ENCODE results near the gene DGKI. TPM values are rescaled to one million over a fixed set of nuclear protein-coding genes. Genes with fewer than 3 reads are reported as not detected.

The DGKI gene
- total RNA-seq, 6 experiments from 2014 or later, result 1.2 to 2.2 (median 1.6) TPM

- H3K9me3 Mint-ChIP-seq, result no peaks in the 10 kb centered on the region
- peak overlapping the region; percentile 11; the same call in 1 of the 2 replicates for H3K27ac Mint-ChIP-seq
- peak overlapping the region; percentile 88 for H3K4me3 Mint-ChIP-seq
- peaks cover 23% of the 10 kb centered on the region for H3K4me1 Mint-ChIP-seq (ENCODE audit: low read depth)
- H3K36me3 Mint-ChIP-seq (ENCODE audit: low read depth), result no peaks in the 10 kb centered on the region
- no peak for TF ChIP-seq CTCF (IDR thresholded peaks at IDR 0.05)
- no peak for DNase-seq
- H3K27me3 Mint-ChIP-seq (ENCODE audit: insufficient read depth), result no peaks in the 10 kb centered on the region; the same call in 1 of the 2 replicates
Measured at GRCh38 chr7:137342828-137343261, 503.9 kb downstream of the DGKI start.

GRCh38 chr7:137342265-137342664, 504.5 kb downstream of the DGKI start:
- no peaks in the 10 kb centered on the region for H3K9me3 Mint-ChIP-seq
- H3K4me1 Mint-ChIP-seq (ENCODE audit: low read depth), result peaks cover 23% of the 10 kb centered on the region
- H3K27me3 Mint-ChIP-seq (ENCODE audit: insufficient read depth), result no peaks in the 10 kb centered on the region; the same call in 1 of the 2 replicates
- no peaks in the 10 kb centered on the region for H3K36me3 Mint-ChIP-seq (ENCODE audit: low read depth)
- H3K27ac Mint-ChIP-seq, result peak overlapping the region; percentile 8; the same call in 1 of the 2 replicates
- H3K4me3 Mint-ChIP-seq, result peak overlapping the region; percentile 88
- DNase-seq, result no peak
- no peak for TF ChIP-seq CTCF (IDR thresholded peaks at IDR 0.05)

- Mint-ChIP-seq H3K36me3 (ENCODE audit: low read depth) (no peaks in the 10 kb centered on the region), H3K27me3 (ENCODE audit: insufficient read depth) (no peaks in the 10 kb centered on the region), H3K27ac (no peak overlapping the region), H3K4me1 (ENCODE audit: low read depth) (peaks cover 16% of the 10 kb centered on the region), H3K9me3 (no peaks in the 10 kb centered on the region), H3K4me3 (no peak overlapping the region)
- no peak for DNase-seq
- TF ChIP-seq CTCF (IDR thresholded peaks at IDR 0.05), result peak; percentile 58
Measured at GRCh38 chr7:137337902-137338301, 508.9 kb downstream of the DGKI start.

- TF ChIP-seq CTCF (IDR thresholded peaks at IDR 0.05), result no peak
- Mint-ChIP-seq H3K27ac (no peak overlapping the region), H3K4me3 (no peak overlapping the region), H3K9me3 (no peaks in the 10 kb centered on the region), H3K27me3 (ENCODE audit: insufficient read depth) (no peaks in the 10 kb centered on the region), H3K36me3 (ENCODE audit: low read depth) (no peaks in the 10 kb centered on the region), H3K4me1 (ENCODE audit: low read depth) (0 out of 2 replicates have a peak, but pooled peaks cover 5% of the 10 kb centered on the region)
- no peak for DNase-seq
Measured at GRCh38 chr7:137335814-137336213, 511.0 kb downstream of the DGKI start.

GRCh38 chr7:137331378-137331777, 515.4 kb downstream of the DGKI start:
- DNase-seq, result no peak
- Mint-ChIP-seq H3K9me3 (no peaks in the 10 kb centered on the region), H3K27me3 (ENCODE audit: insufficient read depth) (peaks cover 6% of the 10 kb centered on the region; the same call in 1 of the 2 replicates), H3K4me1 (ENCODE audit: low read depth) (peaks cover 5% of the 10 kb centered on the region; the same call in 1 of the 2 replicates), H3K4me3 (no peak overlapping the region), H3K27ac (no peak overlapping the region), H3K36me3 (ENCODE audit: low read depth) (no peaks in the 10 kb centered on the region)
- TF ChIP-seq CTCF (IDR thresholded peaks at IDR 0.05), result no peak

Other genes with a start within 250 kb of the DGKI start
- 100 to 1,000 TPM; 112 to 139 (median 123) TPM for gene CREB3L2, start 155.1 kb upstream of the DGKI start, total RNA-seq (2021; fragmentation: NEBNext Ultra II Directional; extraction: Animal tissue kit (Norgen Biotek cat#: 25700))
- under 1 TPM in 1 of 6 experiments, not detected in 5; 0.17 TPM for gene AKR1D1, start 229.5 kb upstream of the DGKI start, total RNA-seq (2021; fragmentation: NEBNext Ultra II Directional; extraction: Animal tissue kit (Norgen Biotek cat#: 25700))

All from HFFc6 (cell line).